ENCODE data around the gene MUC2. TPM values are rescaled to one million over a fixed set of nuclear protein-coding genes. Genes with fewer than 3 reads are reported as not detected.
A peak's percentile ranks its signal among the peaks of the same experiment; 100 is the strongest.
"Not testable (repeated sequence)": the region's sequence is repeated elsewhere in the genome, so short reads cannot be mapped to it uniquely, and the experiment has no call there.

Gene MUC2
- total RNA-seq, 1 donor from 2014 or later, result not detected

DNA sequence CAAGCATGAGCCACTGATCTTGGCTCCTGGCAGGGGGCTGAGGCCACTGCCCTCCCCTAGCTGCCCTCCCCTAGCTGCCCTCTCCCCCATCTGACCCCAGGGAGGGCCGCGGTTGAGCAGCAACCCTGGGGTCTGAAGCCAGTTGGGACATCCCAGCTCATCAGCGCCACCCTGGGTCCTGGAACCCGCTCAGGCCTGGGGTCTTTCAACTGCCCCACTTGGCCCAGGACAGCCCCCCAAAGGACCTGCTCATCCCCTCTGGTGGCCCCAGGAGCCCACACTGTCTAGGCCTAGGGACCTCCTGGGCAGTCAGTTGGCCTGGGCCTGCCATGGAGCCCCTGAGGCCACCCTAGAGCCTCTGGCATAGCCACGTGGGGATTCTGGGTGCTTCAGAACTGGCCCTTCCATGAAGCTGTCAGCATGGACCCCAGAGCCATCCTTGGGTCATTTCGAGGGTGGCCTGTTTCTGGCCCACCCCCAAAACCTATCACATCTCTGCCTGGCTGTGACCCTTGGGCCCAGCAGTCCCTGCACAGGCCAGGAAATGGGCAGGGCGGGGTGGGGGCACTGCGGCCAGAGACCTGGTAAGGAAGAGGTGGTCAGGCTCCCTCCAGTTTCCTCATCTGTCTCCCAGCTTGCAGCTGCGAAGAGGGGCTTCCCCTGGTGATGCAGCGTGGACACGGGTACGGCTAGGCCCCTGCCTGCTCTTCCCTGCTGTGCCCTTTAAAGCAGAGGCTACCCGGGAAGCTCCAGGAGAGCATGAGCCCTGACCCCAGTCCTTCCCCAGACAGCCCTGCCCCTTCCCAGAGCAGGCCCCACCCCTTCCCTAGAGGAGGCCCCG is 37.9 kb downstream of the MUC2 start:
- peak; percentile 15 for DNase-seq
- ATAC-seq, result no peak
- intact Hi-C loops (cut with micrococcal nuclease), result no loop called here

DNA sequence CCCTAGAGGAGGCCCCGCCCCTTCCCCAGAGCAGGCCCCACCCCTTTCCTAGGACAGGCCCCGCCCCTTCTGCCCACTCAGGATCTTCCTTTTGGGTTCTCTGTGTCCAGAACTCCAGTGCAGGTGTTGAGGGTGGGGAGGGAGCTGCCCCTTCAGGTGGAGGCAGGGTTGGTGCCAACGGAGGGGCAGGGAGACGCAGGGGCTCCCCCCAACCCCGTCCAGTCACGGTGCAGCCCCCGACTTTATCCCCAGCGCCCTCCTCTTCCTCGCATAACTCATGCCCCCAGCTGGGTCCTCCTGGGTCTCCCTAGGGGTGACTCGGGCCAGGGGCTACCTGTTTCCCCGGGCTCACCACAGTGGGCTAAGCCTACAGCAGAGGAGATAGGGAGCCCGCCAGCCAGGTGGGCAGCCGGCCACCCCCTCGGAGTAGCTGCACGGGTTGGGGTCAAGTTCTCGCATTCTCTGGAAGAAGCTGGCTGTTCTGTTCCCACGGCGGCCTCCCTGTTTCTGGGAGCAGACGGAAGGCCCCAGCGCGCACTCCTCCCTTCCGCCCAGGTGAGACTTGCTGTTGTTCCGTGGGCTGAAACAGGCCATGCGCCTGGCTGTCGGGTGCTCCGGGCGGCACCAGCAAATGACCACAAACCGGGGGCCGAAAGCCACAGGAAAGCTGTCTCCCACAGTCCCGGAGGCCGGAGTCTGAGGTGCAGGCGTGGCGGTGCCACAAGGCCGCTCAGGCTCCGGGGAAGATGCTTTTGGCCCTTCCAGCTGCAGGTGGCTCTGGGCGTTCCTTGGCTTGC is 38.9 kb downstream of the MUC2 start:
- DNase-seq (peak; percentile 16), ATAC-seq (no peak)
- intact Hi-C loops (cut with micrococcal nuclease), result no loop called here

DNA sequence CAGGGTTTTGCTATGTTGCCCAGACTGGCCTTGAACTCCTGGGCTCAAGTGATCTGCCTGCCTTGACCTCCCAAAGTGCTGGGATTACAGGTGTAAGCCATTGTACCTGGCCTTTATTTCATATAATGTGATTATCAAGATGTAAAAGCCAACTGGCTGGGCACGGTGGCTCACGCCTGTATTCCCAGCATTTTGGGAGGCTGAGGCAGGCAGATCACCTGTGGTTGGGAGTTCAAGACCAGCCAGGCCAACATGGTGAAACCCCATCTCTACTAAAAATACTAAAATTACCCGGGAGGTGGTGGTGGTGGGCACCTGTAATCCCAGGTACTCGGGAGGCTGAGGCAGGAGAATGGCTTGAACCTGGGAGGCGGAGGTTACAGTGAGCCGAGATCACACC is 40.6 kb downstream of the MUC2 start:
- DNase-seq, result peak; percentile 11
- intact Hi-C loops (cut with micrococcal nuclease); ATAC-seq: not testable (repeated sequence)

DNA sequence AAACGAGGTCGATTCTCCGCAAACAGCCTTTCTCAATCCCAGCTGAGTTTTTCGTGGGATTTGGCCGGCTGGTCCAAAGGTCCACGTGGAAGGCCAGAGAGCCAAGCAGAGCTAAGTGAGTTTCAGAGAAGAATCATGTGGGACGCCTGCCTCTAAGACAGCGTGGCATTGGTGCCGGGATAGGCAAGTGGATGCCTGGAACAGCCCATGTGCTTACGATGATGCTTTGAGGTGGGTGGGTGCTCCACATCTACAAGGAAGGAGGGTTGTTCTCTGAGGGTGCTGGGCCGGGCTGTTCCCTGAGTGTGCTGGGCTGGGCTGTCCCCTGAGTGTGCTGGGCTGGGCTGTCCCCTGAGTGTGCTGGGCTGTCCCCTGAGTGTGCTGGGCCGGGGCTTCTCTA is 41.4 kb downstream of the MUC2 start:
- intact Hi-C loops (cut with micrococcal nuclease), result no loop called here
- ATAC-seq, result no peak
- DNase-seq, result peak; percentile 10

DNA sequence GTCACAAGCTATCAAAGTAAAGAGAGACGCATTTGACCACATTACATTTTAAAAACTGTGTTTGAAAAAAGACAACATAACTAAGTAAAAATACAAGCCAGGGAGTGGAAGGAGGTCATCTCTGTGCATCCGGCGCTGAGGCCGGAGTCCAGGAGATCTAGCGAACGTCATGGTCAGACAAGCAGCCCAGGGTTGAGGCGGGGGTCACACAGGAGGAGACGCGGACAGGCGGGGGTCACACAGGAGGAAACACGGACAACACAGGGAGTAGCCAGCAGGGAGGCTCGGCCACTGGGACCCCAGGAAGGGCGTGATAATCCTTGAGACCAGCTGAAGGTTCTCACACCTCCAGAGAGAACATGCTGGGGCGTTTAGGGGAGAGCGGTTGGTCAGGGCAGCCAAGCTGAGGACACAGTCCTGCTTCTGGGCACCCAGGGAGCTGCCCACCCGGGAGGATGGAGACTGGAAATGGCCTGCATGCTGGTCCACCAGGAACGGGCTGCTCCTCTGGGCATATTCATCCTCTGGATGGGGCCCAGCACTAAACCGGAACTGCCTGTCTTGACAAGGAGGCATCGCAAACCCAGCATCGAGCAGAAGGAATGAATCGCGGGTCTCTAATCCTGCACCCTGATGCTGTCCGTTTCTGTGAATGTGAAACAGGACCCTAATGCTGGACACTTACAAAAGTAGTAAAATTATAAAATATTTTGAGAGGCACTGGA is 42.2 kb downstream of the MUC2 start:
- intact Hi-C loops (cut with micrococcal nuclease), result no loop called here
- DNase-seq (peak; percentile 19), ATAC-seq (no peak)

DNA sequence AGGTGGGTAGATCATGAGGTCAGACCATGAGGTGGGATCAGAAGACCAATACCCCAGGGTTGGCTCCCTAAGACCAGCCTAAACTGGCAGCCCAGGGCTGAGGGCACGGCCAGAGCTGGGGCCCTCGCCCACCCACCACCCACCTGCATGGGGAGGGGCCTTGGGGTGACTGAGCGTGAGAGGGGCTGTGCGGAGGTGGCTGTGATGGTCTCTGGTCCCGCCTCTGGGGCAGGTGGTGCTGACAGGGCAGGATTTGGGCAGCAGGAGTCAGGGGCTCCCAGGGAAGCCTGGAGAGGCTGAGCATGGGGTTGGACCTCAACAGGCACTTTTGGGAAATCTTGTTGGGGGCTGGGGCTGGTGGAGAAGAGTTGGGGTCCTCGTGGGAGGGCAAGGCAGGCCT is 43.3 kb downstream of the MUC2 start:
- DNase-seq, result peak; percentile 11
- no peak for ATAC-seq
- intact Hi-C loops (cut with micrococcal nuclease), result no loop called here

DNA sequence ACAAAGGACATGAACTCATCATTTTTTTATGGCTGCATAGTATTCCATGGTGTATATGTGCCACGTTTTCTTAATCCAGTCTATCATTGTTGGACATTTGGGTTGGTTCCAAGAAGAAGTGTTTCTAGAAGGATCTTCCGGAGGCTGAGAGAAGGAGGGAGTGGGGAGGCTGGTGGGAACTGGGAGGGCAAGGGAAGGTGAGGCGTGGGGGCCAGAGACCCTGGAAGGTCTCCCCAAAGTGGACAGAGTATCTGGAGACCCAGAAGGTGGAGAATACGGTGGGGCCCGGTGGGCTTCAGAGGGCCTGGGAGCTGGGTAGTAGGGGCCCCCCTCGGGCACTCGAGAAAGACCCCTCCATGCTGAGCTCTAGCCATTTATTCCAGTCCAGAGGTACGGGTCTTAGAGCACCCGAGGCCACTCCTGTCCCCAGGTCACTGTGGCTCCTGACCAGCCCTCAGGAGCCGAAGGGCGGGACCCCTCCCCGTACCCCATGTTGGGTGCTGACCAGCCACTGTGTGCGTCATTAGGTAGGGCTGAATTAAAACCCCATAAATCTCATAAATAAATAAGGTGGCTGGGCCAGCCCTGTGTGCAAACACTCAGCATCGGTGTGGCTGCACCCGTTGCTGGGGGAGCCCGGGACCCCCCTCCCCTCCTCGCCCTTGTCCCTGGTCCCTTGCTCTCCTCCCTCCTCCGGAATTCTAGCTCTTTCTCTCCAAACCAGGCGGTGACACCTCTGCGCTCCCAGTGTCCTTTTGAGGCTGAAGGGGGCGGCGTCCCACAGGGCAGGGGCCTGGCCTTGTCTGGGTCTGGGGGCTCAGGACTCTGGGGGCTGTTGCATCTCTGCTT is 44.3 kb downstream of the MUC2 start:
- ATAC-seq (no peak), DNase-seq (peak; percentile 16)
- intact Hi-C loops (cut with micrococcal nuclease), result no loop called here

DNA sequence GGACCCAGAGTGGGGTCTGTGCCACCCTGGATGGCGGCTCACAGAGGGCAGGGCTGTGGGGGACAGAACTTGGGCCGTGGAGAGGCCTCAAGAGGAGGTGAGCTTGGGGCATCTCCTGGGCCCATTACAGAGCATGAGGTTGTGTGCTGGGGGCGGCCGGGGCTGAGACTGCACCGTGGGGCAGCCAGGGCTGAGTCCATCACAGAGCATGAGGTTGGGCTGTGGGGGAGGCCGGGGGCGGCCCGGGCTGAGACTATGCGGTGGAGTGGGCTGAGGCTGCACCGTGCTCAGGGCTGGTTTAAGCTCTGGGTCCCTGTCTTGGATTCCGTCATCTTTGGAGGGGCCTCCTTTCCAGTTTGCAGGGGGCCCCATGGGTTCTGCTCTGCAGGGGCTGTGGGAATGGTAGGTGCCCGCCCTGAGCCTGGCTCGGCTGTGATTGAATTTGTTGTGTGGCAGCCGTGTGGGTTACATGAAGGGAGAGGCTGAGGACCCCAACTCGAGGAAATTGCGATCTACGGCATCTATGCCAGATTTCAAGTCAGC is 45.0 kb downstream of the MUC2 start:
- DNase-seq, result peak; percentile 20
- intact Hi-C loops (cut with micrococcal nuclease), result no loop called here
- ATAC-seq, result no peak

DNA sequence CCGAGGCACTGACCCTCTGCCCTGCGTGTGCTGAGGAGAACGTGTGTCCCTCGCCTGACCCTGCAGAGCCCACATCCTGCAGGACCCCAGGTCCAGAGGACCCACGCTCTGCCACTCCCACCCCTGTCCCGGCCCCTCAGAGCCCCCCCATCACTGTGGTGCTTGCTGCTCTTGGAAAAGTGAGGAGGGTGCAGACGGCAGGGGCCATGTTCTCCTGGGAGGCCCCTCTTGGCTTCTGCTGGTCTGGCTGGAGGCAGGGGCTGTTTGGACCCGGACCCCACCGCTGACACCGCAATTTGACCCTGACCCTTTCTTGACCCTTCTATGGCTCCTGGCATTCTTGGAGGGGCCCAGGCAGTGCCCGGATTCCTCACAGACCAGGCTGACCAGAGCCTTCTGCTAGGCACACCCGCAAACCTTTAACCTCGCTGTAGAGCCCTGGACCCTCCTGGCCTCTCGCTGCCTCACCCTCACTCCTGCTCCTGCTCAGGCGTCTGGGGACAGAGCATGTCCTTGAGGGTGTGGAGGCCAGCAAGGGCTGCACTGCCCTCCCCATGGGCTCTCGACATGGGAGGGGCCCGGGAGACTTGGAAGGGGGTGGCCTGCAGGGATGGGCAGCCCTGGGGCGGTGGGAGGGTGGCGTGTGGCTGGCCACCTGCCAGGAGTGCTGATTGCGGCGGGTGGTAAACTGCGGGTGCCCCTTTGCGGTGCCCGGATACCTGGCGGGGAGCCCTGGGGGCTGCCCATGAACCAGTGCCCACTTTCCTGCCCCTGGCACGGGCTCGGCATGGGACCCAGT is 46.1 kb downstream of the MUC2 start:
- DNase-seq (peak; percentile 20), ATAC-seq (no peak)
- intact Hi-C loops (cut with micrococcal nuclease), result no loop called here

DNA sequence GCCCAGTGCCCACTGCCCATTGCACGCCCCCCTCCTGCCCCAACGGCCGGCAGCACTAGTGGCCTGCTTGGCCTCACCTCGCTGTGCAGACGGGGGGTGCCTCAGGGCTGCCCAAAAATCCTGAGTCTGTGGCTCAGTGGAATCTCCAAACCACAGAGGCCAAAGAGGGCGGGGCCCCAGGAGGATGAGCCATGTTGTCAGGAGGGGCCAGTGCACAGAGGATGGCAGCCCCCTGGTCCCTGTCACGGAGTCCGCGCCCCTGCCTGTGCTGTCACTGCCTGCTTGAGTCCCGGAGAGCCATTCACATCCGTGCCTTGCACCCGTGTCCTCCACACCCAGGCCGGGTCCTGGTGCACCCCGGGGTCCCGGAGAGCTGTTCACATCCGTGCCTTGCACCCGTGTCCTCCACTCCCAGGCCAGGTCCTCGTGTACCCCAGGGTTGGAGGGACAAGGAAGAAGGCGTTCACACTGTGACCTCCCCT is 46.7 kb downstream of the MUC2 start:
- intact Hi-C loops (cut with micrococcal nuclease), result no loop called here
- DNase-seq (peak; percentile 20), ATAC-seq (no peak)

DNA sequence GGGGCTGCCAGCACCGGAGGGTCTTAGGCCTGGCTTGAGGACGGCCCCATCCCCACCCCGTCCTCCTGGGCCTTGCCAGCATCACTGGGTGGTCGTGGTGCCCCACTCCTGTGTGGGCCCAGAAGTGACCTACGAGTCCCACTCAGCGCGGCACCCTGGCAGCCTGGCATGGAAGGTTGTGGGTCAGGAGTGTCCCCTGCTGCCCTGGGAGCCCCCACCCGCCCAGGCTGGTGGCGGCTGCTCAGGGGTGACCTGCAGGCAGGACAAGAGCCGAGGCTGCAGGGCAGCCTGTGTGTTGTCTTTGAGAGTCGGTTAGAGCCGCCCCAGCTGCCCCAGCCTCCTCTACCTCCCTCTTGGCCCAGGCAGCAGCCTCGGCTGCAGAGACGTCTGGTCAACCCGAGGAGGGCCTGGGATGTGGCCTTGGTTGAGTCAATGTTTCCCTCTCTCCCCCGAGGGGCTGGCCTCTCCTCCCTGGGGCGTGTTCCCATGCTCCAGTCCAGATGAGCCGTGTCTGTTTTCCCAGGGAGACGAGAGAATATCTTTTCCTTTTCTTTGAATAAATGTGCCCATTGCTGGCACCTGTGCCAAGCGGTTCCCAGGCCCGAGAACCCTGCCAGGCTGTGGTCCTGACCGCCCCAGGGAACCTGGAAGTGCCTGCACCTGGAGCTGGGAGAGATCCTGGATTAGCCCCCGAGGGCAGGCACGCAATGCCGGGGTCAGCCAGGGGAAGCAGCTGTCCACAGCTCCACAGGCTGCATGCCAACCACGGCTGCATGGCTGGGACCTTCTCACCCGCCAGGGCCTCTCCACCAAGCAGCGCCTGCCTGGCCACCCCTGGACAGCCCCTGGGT is 47.4 kb downstream of the MUC2 start:
- no peak for ATAC-seq
- DNase-seq, result peak; percentile 23
- intact Hi-C loops (cut with micrococcal nuclease), result no loop called here

DNA sequence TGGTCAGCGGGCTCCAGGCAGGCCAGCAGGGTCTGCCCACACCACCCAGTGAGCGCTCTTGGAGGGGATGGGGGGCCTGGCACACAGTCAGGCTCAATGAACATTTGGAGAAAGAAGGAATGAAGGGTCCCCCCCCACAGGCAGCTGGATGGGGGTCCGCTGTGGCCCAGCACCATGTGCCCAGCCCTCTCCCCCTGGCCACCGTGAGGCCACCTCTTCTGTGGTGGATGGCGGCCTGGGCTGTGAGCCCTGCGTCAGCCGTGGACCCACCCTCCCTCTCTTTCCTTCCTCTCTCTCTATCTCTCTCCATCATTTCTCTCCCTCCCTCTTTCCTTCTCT is 48.0 kb downstream of the MUC2 start:
- DNase-seq (no peak), ATAC-seq (no peak)
- intact Hi-C loops (cut with micrococcal nuclease), result no loop called here

DNA sequence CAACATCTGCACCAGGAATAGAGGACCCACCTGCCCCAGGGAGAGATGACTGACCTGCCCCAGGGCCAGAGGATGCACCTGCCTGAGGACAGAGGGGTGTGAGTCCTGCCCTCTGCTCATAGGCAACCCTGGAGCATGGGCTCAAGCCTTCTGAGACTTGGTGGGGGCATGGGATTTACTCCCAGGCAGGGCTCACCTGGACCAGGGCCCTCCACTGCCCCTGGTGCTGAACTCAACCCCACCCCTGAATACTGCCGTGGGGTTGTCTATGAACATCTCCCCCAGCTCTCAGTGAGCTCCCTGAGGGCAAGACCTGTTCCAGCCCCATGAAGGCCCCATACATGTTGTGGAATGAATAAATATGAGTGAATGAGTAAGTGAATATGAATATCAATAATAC is 49.3 kb downstream of the MUC2 start:
- intact Hi-C loops (cut with micrococcal nuclease), result no loop called here
- DNase-seq (peak; percentile 9), ATAC-seq (no peak)
